Breast epithelium (tissue), 4 donors: ENCODE measurements around the gene MASP1. TPM values are rescaled to one million over a fixed set of nuclear protein-coding genes. Genes with fewer than 3 reads are reported as not detected.

Experiments used
- DNase-seq, 2 donors: peaks; one replicate each; pipeline ENCODE4 v3.0.0-alpha.2; 2019; ENCODE audit warnings: low spot score in 2 of 2
- H3K27ac ChIP-seq, 2 donors: fragments of 200-600 bp; sonication (generic) in 1 of 2; one replicate each; pipeline ENCODE4 v1.5.1; 2016 to 2019; ENCODE audit warnings: mild to moderate bottlenecking in 1 of 2
- H3K27me3 ChIP-seq, 2 donors: fragments of 200-600 bp; sonication (generic) in 1 of 2; one replicate each; pipeline versions ENCODE4 v1.5.1 to v1.6.0; 2017 to 2019; ENCODE audit warnings: control low read depth in 1 of 2, mild to moderate bottlenecking in 1 of 2
- H3K36me3 ChIP-seq: fragments of 200-600 bp; one replicate; pipeline ENCODE4 v1.5.1; 2019
- H3K4me1 ChIP-seq, 2 donors: fragments of 200-600 bp; sonication (generic); one replicate each; pipeline ENCODE4 v1.5.1; 2016 to 2019; ENCODE audit warnings: control low read depth in 1 of 2
- H3K4me3 ChIP-seq, 3 donors: fragments of 200-600 bp; sonication (generic); 1 replicate in 2 of 3; 2 replicates in 1 of 3; pipeline ENCODE4 v1.5.1; 2016 to 2019; ENCODE audit warnings: mild to moderate bottlenecking in 3 of 3, moderate library complexity in 2 of 3
- H3K9me3 ChIP-seq, 2 donors: fragments of 200-600 bp; sonication (generic) in 1 of 2; one replicate each; pipeline ENCODE4 v1.5.1; 2016 to 2019; ENCODE audit warnings: control low read depth in 1 of 2
- CTCF ChIP-seq, 3 donors: fragments of 450-650 bp; IDR thresholded peaks; one replicate each; pipeline ENCODE4 v1.5.1; 2016 to 2017; ENCODE audit warnings: antibody characterized with exemption in 3 of 3, mild to moderate bottlenecking in 3 of 3, moderate library complexity in 3 of 3
- POLR2A ChIP-seq: fragments of 450-650 bp; IDR thresholded peaks from one replicate; pipeline ENCODE4 v1.6.1; 2016; ENCODE audit warnings: antibody characterized with exemption, mild to moderate bottlenecking, moderate library complexity
- POLR2AphosphoS5 ChIP-seq, 3 donors: sonication (generic); formaldehyde crosslinking; IDR thresholded peaks; one replicate each; pipeline ENCODE4 v1.6.1; 2017; ENCODE audit warnings: antibody characterized with exemption in 3 of 3
- intact Hi-C: fragments of 100-400 bp; cut with DNase I; formaldehyde crosslinking; loops from one replicate; pipeline ENCODE4 v1.15.1; 2023; ENCODE audit warnings: low total_unique reads
- total RNA-seq, 3 donors: library from RNA; depleted of rRNA; stranded (reverse); fragments of >200 nt; gene quantifications; one replicate each; pipeline ENCODE4 v1.1.0, GENCODE V29; 2016

Gene MASP1
- total RNA-seq, 3 donors from 2014 or later = 0.33 to 11.5 (median 1.3) TPM

GRCh38 chr3:187274315-187274976, 17.1 kb downstream of the MASP1 start:
- intact Hi-C loops = no loop called here
- no peaks in the 10 kb centered on the region for H3K27me3 ChIP-seq
- peaks cover 5 to 7% of the 10 kb centered on the region in 2 donors for H3K9me3 ChIP-seq
- H3K27ac ChIP-seq = no peak overlapping the region
- no peak for DNase-seq
- H3K4me3 ChIP-seq = no peak overlapping the region
- TF ChIP-seq CTCF (IDR thresholded peaks at IDR 0.05) (no peak), POLR2AphosphoS5 (IDR thresholded peaks at IDR 0.05) (no peak), POLR2A (no peak)
- no peaks in the 10 kb centered on the region for H3K36me3 ChIP-seq
- H3K4me1 ChIP-seq = no peaks in the 10 kb centered on the region

GRCh38 chr3:187271582-187271981, 20.0 kb downstream of the MASP1 start:
- Histone ChIP-seq H3K27ac (no peak overlapping the region), H3K27me3 (no peaks in the 10 kb centered on the region), H3K4me1 (no peaks in the 10 kb centered on the region), H3K9me3 (peaks cover 12 to 15% of the 10 kb centered on the region in 2 donors), H3K36me3 (no peaks in the 10 kb centered on the region), H3K4me3 (no peak overlapping the region)
- intact Hi-C loops = no loop called here
- TF ChIP-seq POLR2AphosphoS5 (IDR thresholded peaks at IDR 0.05) (no peak), CTCF (IDR thresholded peaks at IDR 0.05) (no peak), POLR2A (no peak)
- no peak for DNase-seq

- no peaks in the 10 kb centered on the region for H3K36me3 ChIP-seq
- no peak overlapping the region for H3K4me3 ChIP-seq
- no peak overlapping the region for H3K27ac ChIP-seq
- H3K4me1 ChIP-seq = no peaks in the 10 kb centered on the region
- no peaks in the 10 kb centered on the region for H3K27me3 ChIP-seq
- DNase-seq = no peak
- H3K9me3 ChIP-seq = peaks cover 12 to 15% of the 10 kb centered on the region in 2 donors
- no peak for TF ChIP-seq POLR2A
- no peak for TF ChIP-seq POLR2AphosphoS5 (IDR thresholded peaks at IDR 0.05)
- TF ChIP-seq CTCF (IDR thresholded peaks at IDR 0.05) = no peak
- intact Hi-C loops = no loop called here
Observed at GRCh38 chr3:187269486-187269885, 22.1 kb downstream of the MASP1 start.

GRCh38 chr3:187267306-187267705, 24.2 kb downstream of the MASP1 start:
- TF ChIP-seq POLR2A (no peak), POLR2AphosphoS5 (IDR thresholded peaks at IDR 0.05) (no peak), CTCF (IDR thresholded peaks at IDR 0.05) (no peak)
- Histone ChIP-seq H3K9me3 (peaks cover 12 to 15% of the 10 kb centered on the region in 2 donors), H3K27me3 (no peaks in the 10 kb centered on the region), H3K36me3 (no peaks in the 10 kb centered on the region), H3K4me1 (no peaks in the 10 kb centered on the region), H3K4me3 (no peak overlapping the region), H3K27ac (no peak overlapping the region)
- DNase-seq = no peak
- intact Hi-C loops = no loop called here

- intact Hi-C loops = no loop called here
- Histone ChIP-seq H3K36me3 (no peaks in the 10 kb centered on the region), H3K9me3 (peaks cover 12 to 15% of the 10 kb centered on the region in 2 donors), H3K27ac (no peak overlapping the region), H3K27me3 (no peaks in the 10 kb centered on the region), H3K4me3 (no peak overlapping the region), H3K4me1 (no peaks in the 10 kb centered on the region)
- DNase-seq = no peak
- TF ChIP-seq CTCF (IDR thresholded peaks at IDR 0.05) (no peak), POLR2A (no peak), POLR2AphosphoS5 (IDR thresholded peaks at IDR 0.05) (no peak)
Observed at GRCh38 chr3:187266691-187267090, 24.8 kb downstream of the MASP1 start.
